GM18517 (cell line): Measurements from ENCODE around the gene PPM1K.
"Not testable (repeated sequence)": the region's sequence is repeated elsewhere in the genome, so short reads cannot be mapped to it uniquely, and the experiment has no call there.

Experiments
- ATAC-seq: cut with Tn5 transposase; IDR thresholded peaks from one replicate; pipeline ENCODE4 v1.9.1; 2021; ENCODE audit warnings: mild to moderate bottlenecking, moderate library complexity; ENCODE audit not compliant: unreplicated experiment

PPM1K gene

GRCh38 chr4:88284439-88285234 is at the start of gene PPM1K:
Gene PPM1K (minus strand): TSS chr4:88284561. CDS start chr4:88278583, 5,978 bp downstream.
- peak; percentile 75 for ATAC-seq

DNA sequence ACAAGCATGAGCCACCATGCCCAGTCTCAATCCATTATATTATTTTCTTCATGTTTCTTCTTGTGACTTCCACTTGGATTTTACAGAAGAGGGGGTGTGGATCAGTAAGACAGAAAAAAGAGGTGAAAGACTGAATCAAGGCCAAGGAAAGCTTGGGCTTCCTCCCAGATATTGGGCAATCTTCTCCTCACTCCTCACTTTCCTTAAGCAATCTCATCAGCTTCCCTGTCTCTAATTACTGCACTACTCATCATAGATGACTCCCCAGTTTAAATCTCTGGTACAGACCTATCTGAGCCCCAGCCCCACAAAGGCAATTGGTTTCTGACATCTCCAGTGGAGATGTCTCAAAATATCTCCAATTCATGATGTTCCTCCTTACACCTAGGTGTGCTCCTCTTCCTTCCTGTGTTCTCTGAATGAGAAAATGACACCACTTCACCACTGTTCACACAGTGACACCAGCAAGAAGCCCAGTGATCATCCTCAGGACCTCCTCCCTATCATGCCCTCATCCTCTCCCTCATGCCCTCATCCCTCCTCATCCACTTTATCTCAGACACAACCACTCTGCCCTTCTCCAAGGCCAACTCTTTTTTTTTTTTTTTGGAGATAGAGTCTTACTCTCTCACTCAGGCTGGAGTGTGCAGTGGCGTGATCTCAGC is 49.5 kb upstream of the PPM1K start:
- ATAC-seq: no peak

DNA sequence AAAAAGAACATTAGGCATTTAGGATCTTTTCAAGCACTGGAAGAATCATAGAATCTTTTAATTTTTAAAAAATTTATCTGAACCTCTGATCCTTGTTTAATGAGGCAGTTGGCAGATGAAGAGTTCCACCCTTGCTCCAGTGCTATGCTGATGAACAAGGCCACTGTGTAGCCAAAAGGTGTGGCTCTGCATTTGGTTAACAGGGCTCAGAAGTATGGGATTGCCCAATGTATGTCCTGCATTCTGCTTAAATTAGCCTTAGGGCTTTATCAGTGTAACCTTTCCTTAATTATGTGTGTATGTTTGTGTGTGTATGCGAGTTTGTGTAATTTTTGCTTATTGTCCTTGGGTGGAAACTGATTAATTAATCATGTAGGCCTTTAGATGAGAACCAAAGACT is 43.3 kb upstream of the PPM1K start:
- no peak for ATAC-seq

- ATAC-seq: peak; percentile 97
Observed at GRCh38 chr4:88320780-88321373, 36.5 kb upstream of the PPM1K start.

DNA sequence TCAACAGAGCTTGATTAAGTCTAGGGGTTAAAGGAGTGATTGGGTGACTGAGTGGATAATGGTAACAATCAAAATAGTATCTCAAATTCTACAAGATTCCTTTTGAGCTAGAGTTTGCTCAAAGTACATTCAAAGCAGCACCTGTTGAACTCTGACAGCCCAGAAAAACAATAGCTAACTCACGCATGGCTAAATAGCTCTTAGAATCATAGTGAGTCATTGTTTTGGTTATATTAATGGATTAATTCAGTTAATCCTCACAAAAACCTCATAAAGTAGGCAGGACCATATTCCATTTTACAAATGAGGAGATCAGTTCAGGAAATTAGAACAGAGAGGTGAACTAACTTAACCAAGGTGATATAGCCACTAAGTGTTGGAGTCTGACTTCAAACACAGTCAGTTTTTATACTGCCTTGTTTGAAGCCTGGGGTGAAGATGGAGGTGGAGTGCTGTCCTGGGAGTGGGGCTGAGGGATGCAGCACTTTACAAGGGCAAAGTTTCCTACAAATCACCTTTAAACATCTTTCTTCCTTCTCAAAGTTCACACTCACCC is 35.9 kb upstream of the PPM1K start:
- ATAC-seq: peak; percentile 62

DNA sequence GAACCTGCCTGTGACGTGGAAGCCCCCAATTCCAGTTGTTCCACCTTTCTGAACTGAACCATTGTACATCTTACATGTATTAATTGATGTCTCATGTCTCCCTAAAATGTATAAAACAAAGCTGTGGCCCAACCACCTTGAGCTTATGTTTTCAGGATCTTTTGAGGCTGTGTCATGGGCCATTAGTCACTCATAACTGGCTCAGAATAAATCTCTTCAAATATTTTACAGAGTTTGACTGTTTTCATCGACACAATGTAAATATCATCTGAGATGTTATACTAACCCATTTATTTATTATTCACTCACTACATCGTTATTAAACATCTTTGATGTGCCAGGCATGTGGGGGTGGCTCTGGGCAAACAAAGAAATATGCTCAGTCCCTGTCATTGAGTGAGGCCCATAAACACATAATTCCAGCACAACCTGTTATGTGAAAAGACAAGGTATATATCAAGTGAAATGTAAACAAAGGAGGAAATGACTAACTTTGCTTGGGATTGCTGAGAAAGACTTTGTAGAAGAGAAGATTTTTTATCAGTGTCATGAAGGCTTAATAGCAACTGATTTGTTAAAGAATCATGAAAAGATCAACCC is 34.5 kb upstream of the PPM1K start:
- no peak for ATAC-seq

- ATAC-seq: no peak
Observed at GRCh38 chr4:88315460-88316017, 31.2 kb upstream of the PPM1K start.

DNA sequence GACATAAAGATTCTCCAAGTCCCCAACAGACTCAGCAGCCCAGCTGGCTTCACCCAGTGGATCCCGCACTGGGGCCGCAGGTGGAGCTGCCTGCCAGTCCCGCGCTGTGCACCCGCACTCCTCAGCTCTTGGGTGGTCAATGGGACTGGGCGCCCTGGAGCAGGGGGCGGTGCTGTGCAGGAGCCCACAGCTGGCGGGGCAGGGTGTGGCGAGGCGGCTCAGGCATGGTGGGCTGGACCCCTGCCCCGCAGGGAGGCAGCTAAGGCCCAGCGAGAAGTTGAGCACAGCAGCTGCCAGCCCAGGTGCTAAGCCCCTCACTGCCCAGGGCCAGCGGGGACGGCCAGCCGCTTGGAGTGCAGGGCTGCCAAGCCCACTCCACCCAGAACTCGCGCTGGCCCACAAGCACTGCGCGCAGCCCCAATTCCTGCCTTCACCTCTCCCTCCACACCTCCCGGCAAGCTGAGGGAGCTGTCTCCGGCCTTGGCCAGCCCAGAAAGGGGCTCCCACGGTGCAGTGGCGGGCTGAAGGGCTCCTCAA is 28.8 kb upstream of the PPM1K start:
- not testable (repeated sequence) for ATAC-seq

GRCh38 chr4:88308587-88308986 is 24.2 kb upstream of the PPM1K start:
- ATAC-seq: no peak

GRCh38 chr4:88297725-88298454 is 13.5 kb upstream of the PPM1K start:
- ATAC-seq: no peak

DNA sequence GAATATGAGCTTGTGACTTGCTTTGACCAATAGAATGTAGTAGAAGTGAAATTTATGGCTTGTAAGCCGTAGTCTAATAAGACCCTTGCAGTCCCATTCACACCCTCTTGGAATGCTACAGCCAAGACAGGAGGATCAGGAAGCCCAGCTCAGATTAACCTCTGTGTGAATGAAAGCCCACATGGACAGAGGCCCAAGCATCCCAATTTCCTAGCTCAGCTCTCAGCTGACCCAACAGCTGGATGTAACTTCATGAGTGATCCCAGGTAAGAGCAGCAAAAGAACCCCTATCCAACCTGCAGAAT is 12.8 kb upstream of the PPM1K start:
- ATAC-seq: no peak

DNA sequence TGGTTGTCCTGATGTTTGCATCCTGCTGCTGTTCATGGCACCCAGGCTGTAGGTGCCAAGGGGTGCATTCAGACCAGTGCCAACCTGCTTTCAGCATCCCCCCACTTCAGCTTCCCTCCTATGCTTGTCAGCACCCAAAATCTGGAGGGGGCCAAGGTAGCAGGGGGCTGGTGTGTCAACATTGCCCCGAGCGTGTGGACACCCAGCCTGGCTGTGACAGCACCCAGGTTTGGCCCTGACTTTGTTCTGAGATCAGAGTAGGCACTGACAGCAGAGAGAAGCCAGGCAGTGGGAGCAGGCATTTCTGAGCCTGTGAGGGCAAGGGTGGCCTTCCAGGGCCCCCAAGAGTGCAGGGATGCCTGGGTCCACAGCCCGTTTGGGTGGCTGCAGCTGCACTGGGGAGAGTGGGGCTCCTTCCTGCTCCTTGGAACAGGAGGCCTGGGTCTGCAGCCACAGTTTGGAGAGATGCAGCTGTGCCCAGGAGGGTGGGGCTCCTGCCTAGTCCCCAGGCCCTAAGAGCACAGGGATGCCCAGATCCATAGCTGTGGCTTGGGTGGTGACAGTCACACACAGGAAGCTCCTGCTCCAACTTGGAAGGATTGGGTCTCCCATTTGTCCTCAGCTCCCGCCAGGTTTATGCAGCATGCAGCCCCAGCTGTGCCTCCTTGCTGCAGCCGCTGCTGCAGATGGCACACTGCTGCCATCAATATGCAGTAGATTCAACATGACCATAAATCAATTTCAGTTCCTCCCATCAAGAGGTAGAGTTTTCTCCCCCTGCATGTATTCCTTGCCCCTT is 12.3 kb upstream of the PPM1K start:
- ATAC-seq: no peak

- ATAC-seq: no peak
Observed at GRCh38 chr4:88295656-88296055, 11.3 kb upstream of the PPM1K start.

DNA sequence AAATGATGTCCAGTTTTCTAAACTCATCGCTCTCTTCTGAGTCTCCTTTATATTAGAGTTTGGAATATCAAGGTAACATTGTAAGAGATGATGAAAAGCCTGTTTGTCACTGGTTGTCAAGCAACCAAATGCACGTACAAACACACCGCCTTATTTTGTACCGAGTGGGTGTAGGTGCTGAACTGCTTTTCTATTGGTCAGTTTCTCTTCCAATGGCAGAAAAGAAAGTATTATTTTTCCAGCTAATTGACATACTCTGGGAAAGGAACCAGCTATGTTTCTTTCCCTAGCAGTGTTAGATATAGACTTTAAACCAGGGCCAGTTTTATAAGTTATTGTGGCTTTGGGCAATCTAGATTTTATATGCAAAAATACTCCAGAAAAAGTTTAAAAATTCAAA is 6.6 kb upstream of the PPM1K start:
- ATAC-seq: no peak

DNA sequence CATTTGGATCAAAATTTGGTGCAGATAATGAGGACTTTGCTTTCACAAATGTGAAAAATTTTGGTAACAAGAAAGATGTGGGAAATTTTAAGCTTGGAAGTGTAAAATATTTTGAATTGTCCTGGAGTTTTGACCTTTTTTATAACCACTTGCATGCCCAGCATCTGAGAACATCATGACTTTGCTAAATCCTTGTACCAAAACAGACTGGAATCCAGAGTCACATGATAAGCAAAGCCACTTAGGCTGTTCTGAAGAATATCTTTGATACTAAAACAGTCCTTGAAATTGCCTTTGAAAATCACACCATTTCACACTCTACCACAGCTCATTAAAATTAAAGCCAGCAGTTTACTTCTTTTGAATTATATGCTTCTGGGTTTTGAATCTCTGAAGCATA is 2.5 kb upstream of the PPM1K start:
- ATAC-seq: no peak

GRCh38 chr4:88285235-88285653 is 883 bp upstream of the PPM1K start:
- ATAC-seq: no peak

- ATAC-seq: peak; percentile 9
Observed at GRCh38 chr4:88283661-88284438, 511 bp downstream of the PPM1K start.

GRCh38 chr4:88280228-88280795 is 4.0 kb downstream of the PPM1K start:
- no peak for ATAC-seq
